Tibial artery (tissue), 4 donors: Measurements from ENCODE around the gene NHERF1.

Source experiments
- DNase-seq, 2 donors: peaks; one replicate each; pipeline ENCODE4 v3.0.0-alpha.2; 2019
- H3K27ac ChIP-seq, 2 donors: fragments of 200-600 bp; sonication (generic) in 1 of 2; 1 replicate in 1 of 2; 2 replicates in 1 of 2; pipeline ENCODE4 v1.5.1; 2018 to 2019; ENCODE audit warnings: mild to moderate bottlenecking in 1 of 2
- H3K27me3 ChIP-seq, 2 donors: fragments of 200-600 bp; sonication (generic) in 1 of 2; one replicate each; pipeline versions ENCODE4 v1.5.1 to v1.6.0; 2016 to 2019
- H3K36me3 ChIP-seq, 3 donors: fragments of 200-600 bp; sonication (generic) in 2 of 3; one replicate each; pipeline ENCODE4 v1.5.1; 2016 to 2019; ENCODE audit warnings: mild to moderate bottlenecking in 2 of 3
- H3K4me1 ChIP-seq, 4 donors: fragments of 200-600 bp; sonication (generic) in 2 of 4; 1 replicate in 3 of 4; 2 replicates in 1 of 4; pipeline ENCODE4 v1.5.1; 2016 to 2019
- H3K4me3 ChIP-seq, 2 donors: fragments of 200-600 bp; sonication (generic) in 1 of 2; 1 replicate in 1 of 2; 2 replicates in 1 of 2; pipeline ENCODE4 v1.5.1; 2018 to 2019; ENCODE audit warnings: mild to moderate bottlenecking in 2 of 2
- H3K9me3 ChIP-seq, 3 donors: fragments of 200-600 bp; sonication (generic) in 1 of 3; one replicate each; pipeline ENCODE4 v1.5.1; 2016 to 2019
- CTCF ChIP-seq, 2 experiments: fragments of 200-600 bp in 1 of 2; fragments of 450-650 bp in 1 of 2; IDR thresholded peaks; one replicate each; pipeline ENCODE4 v1.5.1; 2017 to 2019; ENCODE audit warnings: antibody characterized with exemption in 2 of 2, mild to moderate bottlenecking in 1 of 2, moderate library complexity in 1 of 2
- intact Hi-C: fragments of 100-400 bp; cut with DNase I; formaldehyde crosslinking; loops from one replicate; pipeline ENCODE4 v1.15.0; 2023; ENCODE audit warnings: low total_unique reads

NHERF1 gene

GRCh38 chr17:74815067-74815466, 66.6 kb downstream of the NHERF1 start:
- Histone ChIP-seq H3K4me3 (no peak overlapping the region), H3K36me3 (peaks cover 4 to 17% (median 9%) of the 10 kb centered on the region in 3 donors), H3K27ac (no peak overlapping the region), H3K27me3 (no peaks in the 10 kb centered on the region), H3K4me1 (peaks cover 0 to 14% (median 7%) of the 10 kb centered on the region in 4 donors), H3K9me3 (no peaks in the 10 kb centered on the region)
- TF ChIP-seq CTCF (IDR thresholded peaks at IDR 0.05) = no peak
- no peak for DNase-seq
- intact Hi-C loops = no loop called here

DNA sequence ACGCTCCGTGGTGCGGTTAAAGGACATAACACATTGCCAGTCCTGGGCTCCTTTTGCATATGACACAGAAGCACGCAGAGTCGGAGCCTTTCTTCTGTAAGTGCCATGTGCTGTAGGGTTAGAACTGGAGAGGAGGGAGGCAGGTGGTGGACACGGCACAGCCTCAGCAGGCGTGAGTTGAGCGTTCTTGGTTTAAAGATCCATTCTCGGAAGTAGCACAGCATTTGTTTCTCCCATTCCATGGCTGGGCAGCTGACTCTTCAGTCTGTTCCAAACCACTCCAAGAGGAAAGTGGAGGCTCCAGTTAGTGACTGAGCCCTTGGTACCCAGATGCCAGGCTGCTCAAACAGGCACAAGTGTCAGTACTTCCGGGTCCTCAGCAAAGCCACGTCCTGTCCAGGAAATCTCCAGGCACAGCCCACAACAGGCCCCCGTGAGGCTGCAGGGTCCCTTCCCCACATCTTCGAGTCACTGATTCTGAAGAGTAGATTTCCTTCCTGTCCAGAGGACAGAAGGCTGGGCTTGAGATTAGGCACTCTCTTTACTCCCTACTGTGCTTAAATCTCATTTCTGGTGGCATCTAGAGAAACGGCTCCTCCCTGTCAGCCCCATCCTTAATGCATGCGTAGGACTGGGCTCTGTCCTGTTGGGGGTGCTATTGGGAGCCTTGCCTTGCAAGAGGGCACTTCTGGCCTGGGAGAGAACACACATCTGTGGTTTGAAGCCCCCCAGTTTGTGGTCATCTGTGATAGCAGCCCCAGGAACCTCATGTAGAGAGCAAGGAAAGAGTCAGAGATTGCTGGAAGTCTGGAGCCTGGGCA, 67.3 kb downstream of the NHERF1 start:
- no peak for DNase-seq
- Histone ChIP-seq H3K36me3 (peaks cover 6 to 24% (median 11%) of the 10 kb centered on the region in 3 donors), H3K9me3 (no peaks in the 10 kb centered on the region), H3K27me3 (no peaks in the 10 kb centered on the region), H3K4me1 (peaks cover 0 to 14% (median 4%) of the 10 kb centered on the region in 4 donors), H3K4me3 (no peak overlapping the region), H3K27ac (no peak overlapping the region)
- intact Hi-C loops = no loop called here
- no peak for TF ChIP-seq CTCF (IDR thresholded peaks at IDR 0.05)

- no peak for TF ChIP-seq CTCF (IDR thresholded peaks at IDR 0.05)
- H3K4me1 ChIP-seq = peaks cover 0 to 11% (median 3%) of the 10 kb centered on the region in 4 donors
- DNase-seq = no peak
- H3K36me3 ChIP-seq = peaks cover 7 to 37% (median 17%) of the 10 kb centered on the region in 3 donors
- no peak overlapping the region for H3K27ac ChIP-seq
- H3K9me3 ChIP-seq = no peaks in the 10 kb centered on the region
- no peaks in the 10 kb centered on the region for H3K27me3 ChIP-seq
- no peak overlapping the region for H3K4me3 ChIP-seq
- intact Hi-C loops = no loop called here
Measured at GRCh38 chr17:74816905-74817620, 68.6 kb downstream of the NHERF1 start.

- Histone ChIP-seq H3K27me3 (no peaks in the 10 kb centered on the region), H3K4me1 (no peaks in the 10 kb centered on the region), H3K9me3 (no peaks in the 10 kb centered on the region), H3K4me3 (no peak overlapping the region), H3K27ac (no peak overlapping the region), H3K36me3 (peaks cover 7 to 50% (median 17%) of the 10 kb centered on the region in 3 donors)
- no peak for TF ChIP-seq CTCF (IDR thresholded peaks at IDR 0.05)
- intact Hi-C loops = no loop called here
- DNase-seq = no peak
Measured at GRCh38 chr17:74818291-74818938, 70.0 kb downstream of the NHERF1 start.
